ENCODE measurements around the gene CCDC47.

The CCDC47 gene

DNA sequence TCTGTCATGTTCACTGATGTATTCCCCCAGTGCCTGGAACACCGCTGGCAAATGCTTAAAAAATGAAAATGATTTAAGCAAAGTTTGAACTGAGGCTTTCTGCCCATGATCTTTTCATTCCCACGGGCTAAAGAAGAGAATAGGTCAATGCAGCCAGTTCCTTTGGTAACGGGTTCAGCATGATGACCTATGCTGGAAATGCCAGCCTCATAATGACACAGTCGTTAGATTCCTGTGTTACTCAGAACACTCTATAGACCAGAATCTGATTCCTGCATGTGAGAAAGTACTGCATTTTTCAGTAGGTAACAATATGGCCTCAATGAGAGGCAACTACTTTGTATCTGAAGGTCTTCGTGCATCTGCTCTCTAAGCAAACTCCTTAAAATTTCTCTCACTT lies 54.4 kb downstream of the CCDC47 start:
- no peak for DNase-seq

DNA sequence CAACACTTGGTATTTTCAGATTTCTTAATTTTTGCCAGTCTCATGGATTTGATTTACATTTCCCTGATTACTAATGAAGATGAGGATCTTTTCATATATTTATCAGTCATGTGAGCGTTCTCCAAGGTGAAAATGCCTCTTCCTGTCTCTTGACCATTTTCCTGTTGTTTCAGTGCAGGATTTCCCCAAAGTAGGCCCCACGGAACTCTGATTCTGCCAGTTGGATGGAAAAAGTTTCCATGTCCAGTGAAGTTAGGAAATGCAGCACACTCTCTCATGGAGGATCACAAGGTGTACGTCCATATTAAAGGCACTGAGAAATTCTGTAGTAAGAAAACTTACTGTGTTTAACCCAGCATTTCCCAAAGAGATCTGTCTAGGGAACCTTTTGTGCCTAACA lies 57.0 kb downstream of the CCDC47 start:
- no peak for DNase-seq

DNA sequence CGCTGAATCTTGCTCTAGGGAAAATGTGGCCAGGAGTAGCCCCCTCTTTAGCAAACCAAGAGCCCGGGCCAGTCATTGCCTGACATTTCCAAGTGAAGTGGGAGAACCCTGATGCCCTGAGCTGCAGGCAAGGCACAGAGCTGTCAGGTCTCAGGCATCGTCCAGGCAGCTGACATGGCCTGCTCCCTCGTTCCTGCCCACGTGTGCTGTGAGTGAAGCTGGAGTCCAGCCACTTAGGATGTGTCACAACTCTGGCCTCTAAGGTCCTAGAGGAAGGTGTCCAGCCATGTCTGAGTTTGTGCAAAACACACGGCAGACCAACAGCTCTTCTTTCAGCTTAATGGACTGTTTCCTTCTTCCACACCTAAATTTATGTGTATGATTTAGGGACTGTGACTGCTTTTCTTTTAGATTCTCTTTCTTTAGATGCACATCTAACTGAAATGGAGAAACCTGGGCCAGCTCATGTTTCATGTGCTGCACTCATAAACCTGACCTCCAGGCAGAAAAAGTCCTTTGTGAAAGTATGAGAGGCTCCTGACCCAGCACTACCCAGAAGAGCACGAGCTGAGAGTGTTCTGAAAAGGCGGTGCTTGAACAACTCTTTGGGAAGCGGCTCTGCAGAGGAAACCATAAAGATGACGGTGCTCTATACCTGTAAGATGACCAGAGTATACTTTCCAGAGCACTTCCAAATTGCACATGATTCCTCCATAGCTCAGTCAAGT lies 58.7 kb downstream of the CCDC47 start:
- DNase-seq: peak; percentile 20

DNA sequence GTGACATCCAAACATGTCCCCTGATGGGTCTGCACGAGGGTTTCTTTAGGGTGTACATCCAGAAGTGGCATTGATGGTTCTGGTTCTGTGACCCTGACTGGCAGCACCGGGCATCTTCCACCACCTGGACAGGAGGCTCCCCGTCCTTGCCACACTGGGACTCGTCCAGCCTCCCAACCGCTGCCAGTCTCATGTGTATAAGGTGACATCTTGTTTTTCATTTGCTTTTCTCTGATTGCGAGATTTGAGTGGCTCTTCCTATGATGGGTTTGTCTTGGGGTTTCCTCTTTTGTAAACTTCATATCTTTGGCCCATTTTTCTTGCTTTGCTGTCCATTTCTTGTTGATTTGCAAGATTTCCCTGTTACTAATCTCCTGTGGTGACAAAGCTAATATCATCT lies 64.3 kb downstream of the CCDC47 start:
- no peak for DNase-seq

DNA sequence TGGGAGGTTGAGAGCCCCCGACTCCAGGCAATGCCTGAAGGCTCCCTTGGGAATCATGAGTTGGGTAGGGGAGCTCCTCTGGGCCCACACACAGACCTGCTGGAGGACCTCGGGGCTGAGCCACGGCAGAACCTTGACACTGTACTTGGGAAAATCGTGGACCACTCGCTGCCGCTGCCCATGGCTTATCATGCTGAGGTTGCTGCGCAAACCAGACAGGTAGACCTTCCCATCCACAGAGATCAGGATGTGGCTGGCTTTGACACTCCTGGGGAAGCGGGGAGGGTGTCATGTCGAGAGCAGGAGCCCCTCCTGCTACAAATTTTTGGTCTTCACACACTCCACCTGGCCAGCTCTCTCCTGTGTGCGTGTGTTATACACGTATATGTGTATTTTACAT lies 66.2 kb downstream of the CCDC47 start:
- no peak for DNase-seq

DNA sequence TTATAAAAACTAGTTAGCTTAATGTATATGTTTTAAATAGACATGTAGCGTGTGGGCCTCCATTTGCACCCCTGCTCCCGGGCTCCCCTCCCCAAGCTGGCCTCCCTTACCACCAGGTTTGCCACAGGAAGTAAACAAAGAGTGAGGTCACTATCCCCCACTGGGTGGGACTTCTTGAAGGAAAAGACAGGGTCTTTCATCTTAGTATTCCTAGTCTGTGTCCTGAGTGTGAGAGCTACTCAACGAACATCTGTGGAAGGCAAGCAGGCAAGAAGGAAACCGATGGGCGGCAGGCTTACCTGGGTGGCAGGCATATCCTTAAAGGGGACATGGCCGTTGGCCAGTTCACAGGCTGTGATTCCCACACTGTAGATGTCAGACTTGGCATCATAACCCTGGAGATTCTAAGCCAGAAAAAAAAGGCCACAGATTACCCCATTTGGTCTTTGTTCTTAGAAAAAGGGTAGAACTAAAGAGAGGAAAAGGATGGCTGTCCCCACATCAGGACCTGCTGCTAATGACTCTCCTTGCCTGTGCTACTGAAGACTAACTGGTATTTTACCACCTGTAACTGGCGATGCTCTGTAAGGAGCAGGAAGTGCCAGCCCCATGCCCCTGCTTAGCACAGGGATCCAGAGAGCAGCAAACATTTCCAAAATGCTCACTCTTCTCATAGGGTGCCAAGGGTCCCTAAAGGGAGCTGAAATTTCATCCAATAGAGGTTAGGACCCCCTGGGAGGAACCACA lies 66.9 kb downstream of the CCDC47 start:
- DNase-seq: no peak

DNA sequence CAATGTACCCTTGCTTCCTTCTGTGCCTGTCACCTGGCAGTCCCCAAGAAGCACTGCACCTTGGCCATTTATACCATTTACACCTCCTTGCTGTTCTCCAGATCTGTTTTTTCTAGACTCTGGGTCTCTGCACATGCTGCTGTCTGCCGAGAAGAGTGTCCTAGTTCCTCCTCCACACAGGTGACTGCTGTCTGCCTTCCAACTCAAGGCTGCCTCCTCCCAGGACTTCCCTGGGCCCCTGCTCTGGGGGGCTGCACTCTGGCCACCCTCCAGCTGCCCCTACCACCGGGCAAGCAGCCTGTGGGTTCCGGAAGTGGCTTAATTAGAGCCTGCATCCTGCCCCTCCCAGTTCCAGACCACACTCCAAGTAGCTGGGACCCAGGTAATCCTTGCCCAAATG lies 67.7 kb downstream of the CCDC47 start:
- no peak for DNase-seq

DNA sequence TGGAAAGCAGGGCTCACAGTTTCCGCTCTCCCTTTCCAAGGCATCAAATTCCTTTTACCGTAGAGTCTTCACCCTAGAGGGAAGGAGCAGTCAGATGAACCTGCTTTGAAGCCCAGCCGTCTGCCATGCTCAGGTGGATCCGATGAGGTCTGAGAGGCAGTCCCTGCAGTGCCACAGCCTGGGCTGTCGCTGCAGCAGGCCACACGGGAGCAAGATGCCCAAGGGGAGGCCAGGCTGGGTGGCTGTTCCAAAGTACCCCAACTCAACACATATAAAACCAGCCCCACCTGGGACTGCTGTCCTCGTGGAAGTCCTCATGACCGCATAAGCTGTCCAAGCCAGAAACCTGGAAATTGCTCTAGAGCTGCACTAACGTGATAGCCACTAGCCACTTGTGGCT lies 68.6 kb downstream of the CCDC47 start:
- no peak for DNase-seq

DNA sequence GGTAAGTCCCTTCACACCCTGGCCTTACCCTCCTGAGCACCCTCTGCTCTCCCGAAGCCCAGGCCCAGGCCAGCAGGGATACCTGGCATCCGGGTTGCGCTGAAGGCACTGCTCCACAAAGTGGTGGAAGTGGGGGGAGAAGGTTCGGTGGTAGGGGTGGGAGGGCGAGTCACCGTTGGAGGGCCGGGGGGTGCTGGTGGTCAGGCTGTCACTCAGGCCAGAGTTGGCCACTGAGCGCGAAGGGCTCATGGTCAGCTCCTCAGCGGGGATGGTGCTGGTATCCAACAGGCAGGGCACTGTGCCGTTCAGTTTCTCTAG lies 69.2 kb downstream of the CCDC47 start:
- DNase-seq: no peak

DNA sequence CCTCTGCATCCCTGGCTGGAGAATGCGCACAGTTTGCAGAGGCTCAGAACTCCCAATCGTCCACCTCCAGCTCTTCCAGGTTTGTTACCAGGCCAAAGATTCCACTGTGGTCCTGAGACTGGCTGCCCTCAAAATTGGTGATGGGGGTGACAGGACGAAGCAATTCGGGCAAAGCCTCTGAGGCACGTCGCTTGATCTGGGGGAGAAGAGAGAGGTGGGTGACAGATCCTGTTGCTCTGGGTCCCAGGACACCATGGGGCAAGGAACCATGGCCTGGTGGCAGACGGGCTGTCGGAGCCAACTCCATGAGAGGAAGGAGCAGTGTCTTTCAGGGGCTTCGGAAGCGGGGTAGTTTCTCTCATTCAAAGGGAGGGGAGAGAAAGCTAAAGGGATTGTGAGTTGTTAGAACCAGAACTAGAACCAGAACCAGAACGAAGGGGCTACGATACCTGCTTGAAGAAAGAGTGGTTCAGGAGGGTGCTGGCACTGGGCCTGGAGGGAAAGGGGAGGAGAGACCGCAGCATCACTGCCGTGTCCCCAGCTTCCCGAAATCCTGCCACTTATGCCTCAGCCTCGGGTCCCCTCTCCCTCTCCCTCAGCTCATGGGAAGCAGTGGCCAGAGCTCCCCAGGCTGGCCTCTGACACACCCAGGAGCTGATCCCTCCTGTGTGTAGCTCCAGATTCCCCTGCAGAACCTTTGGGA lies 69.7 kb downstream of the CCDC47 start:
- DNase-seq: no peak

DNA sequence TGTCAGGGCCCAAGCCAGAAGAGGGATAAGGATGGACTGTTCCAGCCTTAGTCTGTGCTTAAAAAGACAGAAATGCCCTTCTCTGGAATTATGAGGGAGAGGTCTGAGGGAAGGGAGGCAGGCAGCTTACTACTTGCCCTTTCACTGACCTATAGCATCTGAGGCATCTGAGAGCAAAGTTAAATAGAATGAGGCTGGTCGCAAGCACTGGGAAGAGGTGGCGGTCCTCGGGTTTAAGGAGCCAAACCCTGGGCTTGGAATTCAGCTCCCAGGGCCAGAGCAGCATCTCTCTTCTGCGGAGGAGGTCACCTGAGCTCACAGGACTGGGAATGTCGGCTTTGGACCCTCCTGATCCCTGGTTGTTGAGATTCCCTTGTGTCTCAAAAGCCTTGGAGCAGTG lies 70.4 kb downstream of the CCDC47 start:
- DNase-seq: no peak

DNA sequence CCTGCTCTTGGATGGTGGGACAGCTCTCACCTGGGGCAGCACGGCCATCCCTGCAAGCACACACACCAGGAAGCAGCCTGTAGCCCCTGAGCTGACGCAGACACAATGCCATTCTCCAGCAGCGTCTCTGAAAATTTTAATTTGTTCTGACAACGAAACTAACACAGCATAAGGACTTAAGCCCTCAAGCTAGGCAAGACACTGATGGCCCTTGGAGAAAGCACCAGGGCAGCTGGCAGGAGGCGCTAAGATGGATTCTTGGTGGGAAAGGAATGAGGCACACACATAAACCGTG lies 70.7 kb downstream of the CCDC47 start:
- DNase-seq: no peak

DNA sequence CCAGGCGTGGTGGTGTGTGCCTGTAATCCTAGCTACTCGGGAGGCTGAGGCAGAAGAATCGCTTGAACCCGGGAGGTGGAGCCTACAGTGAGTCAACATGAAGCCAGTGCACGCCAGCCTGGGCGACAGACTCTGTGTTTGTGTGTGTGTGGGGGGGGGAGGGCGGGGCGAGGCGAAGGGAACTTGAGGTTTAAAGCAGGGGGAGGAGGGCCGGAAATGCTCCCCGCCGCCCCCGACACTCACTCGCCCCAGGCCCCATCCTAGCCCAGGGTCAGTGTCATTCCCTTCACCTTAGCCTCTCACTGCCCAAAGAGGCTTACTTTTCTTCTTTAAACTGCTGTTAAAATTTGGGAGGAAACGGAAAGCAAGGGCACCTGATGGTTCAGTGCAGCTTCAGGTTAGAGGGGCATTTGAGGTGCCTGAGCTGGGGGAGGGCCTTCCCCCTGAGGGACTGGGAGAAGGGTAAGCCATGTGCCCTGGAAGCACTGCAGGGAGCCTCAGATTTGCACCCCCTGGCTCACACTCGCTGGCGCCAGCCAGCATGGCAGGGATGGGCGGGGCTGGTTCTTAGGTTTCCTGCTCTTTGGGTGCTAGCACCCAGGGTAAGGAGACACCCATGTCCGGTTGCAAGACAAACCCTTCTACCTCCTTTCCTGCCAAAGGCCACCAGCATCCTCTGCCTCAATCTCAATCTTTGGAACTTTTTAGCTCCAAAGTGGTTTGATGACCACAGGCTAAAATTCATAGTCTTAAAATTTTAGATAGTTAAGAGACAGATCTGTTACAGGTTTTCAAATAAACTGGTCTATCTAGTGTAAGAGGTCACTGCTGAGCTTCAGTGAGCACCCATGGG lies 71.3 kb downstream of the CCDC47 start:
- DNase-seq: no peak

DNA sequence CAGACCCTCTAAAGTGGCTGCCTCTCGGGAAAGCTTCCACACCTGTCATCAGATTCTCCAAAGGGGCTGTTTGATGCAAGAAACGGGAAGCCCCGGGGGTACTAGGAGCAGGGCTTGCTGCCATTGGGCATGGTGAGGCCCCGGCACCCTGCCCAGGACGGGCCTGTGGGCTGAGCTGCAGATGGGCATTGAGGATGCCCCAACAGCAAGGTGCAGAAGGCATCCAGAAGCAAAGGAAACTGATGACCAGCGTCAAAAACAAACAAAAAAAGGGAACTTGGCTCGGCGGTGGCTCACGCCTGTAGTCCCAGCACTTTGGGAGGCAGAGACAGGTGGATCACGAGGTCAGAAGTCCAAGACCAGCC lies 72.0 kb downstream of the CCDC47 start:
- no peak for DNase-seq

DNA sequence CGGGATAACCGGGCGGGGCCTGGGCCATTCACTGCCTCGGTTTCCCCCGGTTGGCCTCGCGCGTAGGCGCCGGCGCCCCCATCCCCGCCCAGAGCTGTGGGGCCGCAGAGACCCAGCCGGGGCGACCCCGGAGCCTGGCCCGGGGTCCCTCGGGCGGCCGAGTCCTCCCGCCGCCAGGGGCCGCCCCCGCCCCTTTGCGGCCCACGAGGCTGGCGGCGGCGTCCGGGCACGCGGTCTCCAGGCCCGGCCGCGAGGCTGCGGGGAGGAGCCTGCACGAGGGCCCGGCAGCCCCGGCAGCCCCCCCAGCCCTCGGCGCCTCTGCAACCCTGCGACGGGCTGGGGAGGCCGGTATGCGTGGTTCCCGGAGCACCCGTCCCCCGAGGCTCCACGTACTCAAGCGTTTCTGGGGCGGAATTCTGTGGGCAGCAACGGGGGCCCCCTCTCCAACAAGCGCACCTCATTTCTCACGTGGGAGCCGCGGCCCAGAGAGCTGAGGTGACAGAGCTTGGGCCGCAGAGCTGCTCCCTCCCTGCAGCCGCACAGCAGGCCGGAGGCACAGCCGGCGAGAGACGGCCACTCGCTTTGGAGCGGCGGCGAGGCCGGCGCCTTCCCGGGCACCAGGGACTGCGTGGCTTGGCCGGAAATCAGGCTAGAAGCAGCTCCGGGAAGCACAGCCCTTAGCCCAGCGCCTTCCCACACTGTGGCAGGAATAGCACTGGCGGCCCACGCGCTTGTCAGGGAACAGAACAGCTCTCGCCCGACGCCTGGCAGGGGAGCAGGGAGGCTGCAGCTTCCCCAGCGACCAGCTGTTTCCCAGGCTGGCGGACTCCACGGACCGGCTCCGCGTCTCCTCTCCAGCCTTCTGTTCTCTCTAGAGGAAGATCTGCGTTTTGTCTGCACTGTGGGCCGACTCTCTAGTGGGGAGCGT lies 72.6 kb downstream of the CCDC47 start:
- DNase-seq: peak; percentile 39

DNA sequence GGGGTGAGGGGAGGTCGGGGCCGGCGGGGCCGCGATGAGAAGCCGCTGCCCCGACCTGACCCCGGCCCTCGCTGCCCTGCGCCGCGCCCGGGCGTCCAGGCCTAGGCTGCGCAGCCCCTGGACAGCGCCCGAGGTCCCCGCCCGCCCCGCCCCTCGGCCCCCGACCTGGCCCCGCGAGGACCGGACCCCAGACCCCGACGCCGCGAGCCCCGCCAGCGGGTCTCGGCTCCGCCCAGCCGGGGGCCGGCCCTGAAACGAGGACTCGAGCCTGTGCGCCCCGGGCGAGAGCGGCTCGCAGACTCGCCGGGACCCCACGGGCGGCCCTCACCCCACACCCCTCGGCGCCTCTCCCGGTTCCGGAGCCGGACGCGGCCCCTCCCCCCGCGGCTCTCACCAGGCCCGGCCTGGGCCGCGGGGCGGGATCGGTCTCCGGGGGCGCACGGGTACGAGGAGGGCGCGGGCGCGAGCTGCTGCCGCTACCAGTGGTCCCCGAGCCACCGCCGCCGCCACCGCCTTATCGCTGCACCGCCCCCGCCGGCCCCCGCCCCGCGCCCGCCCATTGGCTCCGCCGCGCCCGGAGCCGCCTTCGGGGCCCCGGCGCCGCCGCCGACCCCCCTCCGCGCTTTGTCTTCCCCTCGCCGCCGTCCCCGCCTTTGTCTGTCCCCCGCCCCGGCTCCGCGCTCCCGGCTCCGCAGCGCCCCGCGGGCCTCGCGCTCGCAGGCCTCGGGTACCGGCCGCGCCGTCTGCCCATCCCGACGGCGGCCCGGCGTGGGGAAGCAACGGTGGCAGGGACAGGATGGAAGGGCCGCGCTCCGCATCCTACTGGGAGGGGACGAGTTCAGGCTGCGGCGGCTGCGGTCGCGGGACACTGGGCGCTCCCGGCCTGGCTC lies 73.5 kb downstream of the CCDC47 start, which contains the start of gene LIMD2:
Gene LIMD2 (minus strand): TSS at position 488 of the 890 bp plus-strand sequence. CDS start 827 bp downstream, outside the sequence.
- DNase-seq: peak; percentile 46

DNA sequence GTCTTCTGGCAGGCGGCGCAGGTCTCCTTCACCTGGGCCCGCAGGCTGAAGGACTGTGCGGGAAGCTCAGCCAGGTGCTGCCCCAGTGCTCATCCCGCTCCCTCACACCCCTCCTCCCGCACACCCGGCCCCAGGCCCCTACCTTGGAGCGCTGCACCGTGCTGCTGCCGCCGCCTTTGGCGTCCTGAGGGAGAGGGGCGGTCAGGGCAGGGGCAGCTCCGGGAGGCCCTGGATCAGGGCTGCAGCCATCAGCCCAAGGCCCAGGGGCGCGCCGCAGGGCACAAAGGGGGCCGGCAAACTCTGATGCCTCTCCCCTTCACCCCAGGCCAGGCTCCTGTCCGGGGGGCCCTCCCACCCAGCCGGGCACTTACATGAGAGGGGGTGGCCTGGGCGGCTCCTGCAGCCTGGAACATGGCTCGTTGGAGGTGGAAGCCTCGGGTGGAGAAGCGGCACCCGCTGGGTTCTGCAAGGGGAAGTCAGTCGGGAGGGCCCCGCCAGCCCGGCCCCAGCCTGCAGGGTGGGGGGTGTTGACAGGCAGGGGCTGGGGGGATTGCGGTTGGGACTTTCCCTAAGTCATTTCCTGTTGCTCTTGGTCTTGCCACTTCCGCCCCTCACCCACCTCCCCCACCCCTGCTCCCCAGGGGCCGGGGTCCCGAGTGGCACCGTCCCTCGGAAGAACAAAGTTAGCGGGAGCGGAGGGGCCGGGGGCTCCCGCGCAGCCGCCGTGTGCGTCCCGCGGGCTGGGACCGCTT lies 74.3 kb downstream of the CCDC47 start:
- DNase-seq: peak; percentile 35

DNA sequence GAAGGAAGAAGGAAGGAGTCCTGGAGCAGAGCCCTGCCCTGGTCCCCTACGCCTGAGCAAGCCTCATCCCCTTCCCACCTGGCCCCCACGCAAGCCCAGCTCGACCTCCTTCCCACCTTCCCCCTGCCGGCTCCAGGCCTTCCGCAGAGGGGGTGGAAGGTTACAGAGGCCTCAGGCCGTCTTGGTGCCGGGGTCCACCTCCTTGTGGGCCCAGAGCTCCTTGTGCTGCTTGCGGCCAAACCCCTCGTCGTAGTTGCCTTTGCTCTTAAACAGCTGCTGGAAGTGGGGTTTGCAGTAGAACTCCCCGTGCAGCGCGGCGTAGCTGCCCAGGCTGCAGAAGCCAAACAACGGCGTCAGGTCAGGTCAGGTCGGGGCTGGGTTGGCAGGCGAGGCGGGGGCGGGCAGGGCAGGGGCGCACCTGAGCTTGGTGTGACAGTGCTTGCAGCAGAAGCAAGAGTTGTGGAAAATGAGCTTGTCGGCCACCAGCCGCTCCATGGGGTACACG lies 75.0 kb downstream of the CCDC47 start:
- no peak for DNase-seq

DNA sequence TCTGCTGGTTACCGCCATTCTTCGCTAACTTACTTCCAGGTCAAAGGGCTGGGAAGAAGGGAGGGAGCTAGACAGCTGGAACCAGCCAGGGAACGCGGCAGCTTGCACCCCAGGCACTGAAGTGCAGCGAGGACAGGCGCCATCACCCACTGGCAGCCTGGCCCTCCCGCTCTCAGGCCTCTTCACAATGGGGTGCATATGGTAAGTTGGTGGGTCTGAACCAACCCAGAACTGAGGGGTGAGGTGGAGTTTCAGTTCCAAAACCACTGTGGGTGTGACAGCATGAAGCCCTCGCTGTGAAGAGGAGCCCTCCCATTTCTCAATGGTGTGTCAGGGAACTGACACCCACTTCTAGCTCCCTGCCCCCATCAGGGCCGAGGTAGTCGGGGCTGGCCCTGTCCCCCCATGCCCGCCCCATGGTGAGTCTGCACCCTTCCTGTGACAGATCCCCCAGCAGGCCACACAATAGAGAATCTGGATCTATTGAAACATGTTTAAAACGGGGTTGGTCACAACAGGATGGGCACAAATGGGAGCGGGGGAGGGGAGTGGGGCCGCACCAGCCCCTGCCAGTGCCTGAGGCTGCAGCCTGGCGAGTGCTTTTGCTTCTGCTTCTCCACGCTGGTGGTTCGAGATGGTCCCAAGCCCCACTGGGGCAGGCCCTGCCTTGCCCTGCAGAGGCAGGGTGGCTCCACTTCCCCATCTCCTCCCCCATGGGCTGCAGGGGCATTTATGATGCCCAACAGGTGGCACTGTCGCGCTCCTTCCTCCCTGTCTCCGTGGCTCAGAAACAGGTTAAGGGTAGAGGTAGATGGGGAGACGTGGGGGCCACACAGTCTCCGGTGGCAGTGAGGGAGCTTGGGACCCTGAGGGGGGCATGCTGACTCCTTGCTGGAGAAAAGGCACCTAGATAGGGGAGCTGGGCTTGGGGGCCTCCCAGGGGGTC lies 75.8 kb downstream of the CCDC47 start:
- peak; percentile 36 for DNase-seq
